HepG2 (cell line): ENCODE results near the gene KCNK17. TPM values are rescaled to one million over a fixed set of nuclear protein-coding genes. Genes with fewer than 3 reads are reported as not detected.
A peak's percentile ranks its signal among the peaks of the same experiment; 100 is the strongest.

Experiments
- ATAC-seq: fragments of 200-7000 bp; cut with Tn5 transposase; 3 replicates; pipeline ENCODE4 v1.9.1; 2020; ENCODE audit warnings: mild to moderate bottlenecking, moderate library complexity
- BruUV-seq: library from RNA; stranded (reverse); fragments of 400-500 nt; replicated peaks from 2 replicates; lab custom pipeline; 2021; lab: Mats Ljungman, UMichigan
- CTCF ChIA-PET: fragments of 300-600 bp; formaldehyde crosslinking; extraction: SDS; loops from one replicate; lab custom pipeline; 2021; ENCODE audit warnings: low total read pairs, inconsistent platforms, low intra/inter-chr PET ratio; lab: Yijun Ruan, JAX
- POLR2A ChIA-PET: fragments of 350-600 bp; sonication (Branson Sonifier 250); formaldehyde crosslinking; loops from one replicate; lab custom pipeline; 2020; ENCODE audit warnings: antibody characterized with exemption, inconsistent platforms; lab: Yijun Ruan, JAX
- DNase-seq: peaks from one replicate; pipeline ENCODE4 v3.0.0-alpha.2; 2015; ENCODE audit warnings: low spot score
- FAIRE-seq: peaks from 3 replicates; lab custom pipeline; 2011; peaks lifted over from hg19 to GRCh38; lab: Jason Lieb, UNC
- H2AFZ ChIP-seq: one replicate; pipeline ENCODE4 v1.6.1; 2011; ENCODE audit warnings: low read length, inconsistent platforms
- H3K27ac ChIP-seq: fragments of 300-600 bp; 3 replicates; pipeline ENCODE4 v1.8.0; 2011; ENCODE audit warnings: mixed run types, mild to moderate bottlenecking, mixed read lengths, low read length, inconsistent platforms; ENCODE audit not compliant: insufficient read depth; ENCODE audit errors: extremely low read length
- H3K27me3 ChIP-seq, 2 experiments: fragments of 200-600 bp in 1 of 2; 2 replicates in 1 of 2; 3 replicates in 1 of 2; pipeline versions ENCODE4 v1.6.0 to v1.8.0; 2011; ENCODE audit warnings: low read length in 2 of 2, mild to moderate bottlenecking in 2 of 2, moderate library complexity in 2 of 2, inconsistent platforms in 1 of 2; ENCODE audit not compliant: insufficient read depth in 2 of 2, control insufficient read depth in 1 of 2
- H3K36me3 ChIP-seq, 2 experiments: fragments of 200-600 bp in 1 of 2; replicated peaks in 1 of 2; 2 replicates in 1 of 2; 3 replicates in 1 of 2; pipeline versions ENCODE4 v1.5.1 to v1.8.0; 2011; ENCODE audit warnings: low read length in 2 of 2, inconsistent platforms in 1 of 2; ENCODE audit not compliant: insufficient read depth in 2 of 2, control insufficient read depth in 1 of 2
- H3K4me1 ChIP-seq: 2 replicates; pipeline ENCODE4 v1.5.1; 2012; ENCODE audit warnings: low read length, inconsistent platforms; ENCODE audit not compliant: insufficient read depth
- H3K4me2 ChIP-seq: 2 replicates; pipeline ENCODE4 v1.6.0; 2011; ENCODE audit warnings: low read depth, low read length, inconsistent platforms
- H3K4me3 ChIP-seq, 3 experiments: fragments of 200-600 bp in 1 of 3; sonication (generic), shearing (Covaris generic) in 1 of 3; replicated peaks in 1 of 3; 2 replicates each; pipeline ENCODE4 v1.5.1; 2011 to 2016; ENCODE audit warnings: low read length in 3 of 3, inconsistent platforms in 2 of 3, low read depth in 2 of 3, mild to moderate bottlenecking in 2 of 3, control low read depth in 1 of 3, mixed read lengths in 1 of 3; ENCODE audit not compliant: insufficient read depth in 1 of 3
- H3K79me2 ChIP-seq: one replicate; pipeline ENCODE4 v1.6.1; 2011; ENCODE audit warnings: low read length, inconsistent platforms; ENCODE audit not compliant: insufficient read depth
- H3K9ac ChIP-seq: 2 replicates; pipeline ENCODE4 v1.6.0; 2011; ENCODE audit warnings: mild to moderate bottlenecking, low read depth, low read length, inconsistent platforms; ENCODE audit not compliant: insufficient read depth
- H3K9me3 ChIP-seq: 2 replicates; pipeline ENCODE4 v1.5.1; 2012; ENCODE audit warnings: mild to moderate bottlenecking, low read length
- H4K20me1 ChIP-seq: 2 replicates; pipeline ENCODE4 v1.6.0; 2011; ENCODE audit warnings: inconsistent platforms, mild to moderate bottlenecking, low read length, moderate library complexity; ENCODE audit not compliant: insufficient read depth
- CTCF ChIP-seq: sonication (generic); formaldehyde crosslinking; IDR thresholded peaks from 2 replicates; pipeline ENCODE4 v1.5.0; 2020; ENCODE audit warnings: mild to moderate bottlenecking, missing genetic modification reagents, moderate library complexity
- KDM2A ChIP-seq: sonication (generic); formaldehyde crosslinking; IDR thresholded peaks from 2 replicates; pipeline ENCODE4 v1.4.0; 2020; ENCODE audit warnings: low read depth, missing genetic modification reagents, borderline replicate concordance
- RAD21 ChIP-seq: fragments of 450-650 bp; formaldehyde crosslinking; IDR thresholded peaks from 2 replicates; pipeline ENCODE4 v1.5.0; 2020; ENCODE audit warnings: mild to moderate bottlenecking
- RBM22 ChIP-seq: fragments of 200-400 bp; formaldehyde crosslinking; optimal IDR thresholded peaks from 2 replicates; pipeline ENCODE3; 2017; ENCODE audit warnings: mild to moderate bottlenecking, low read length, moderate library complexity
- SALL1 ChIP-seq: sonication (generic); formaldehyde crosslinking; IDR thresholded peaks from 2 replicates; pipeline ENCODE4 v1.8.0; 2022; ENCODE audit warnings: mild to moderate bottlenecking, missing genetic modification reagents
- SMC3 ChIP-seq: IDR thresholded peaks from 2 replicates; pipeline ENCODE4 v1.6.1; 2011; ENCODE audit warnings: low read length, improper control_type of control experiment
- SRY ChIP-seq: sonication (generic); formaldehyde crosslinking; IDR thresholded peaks from 2 replicates; pipeline ENCODE4 v1.8.0; 2022; ENCODE audit warnings: mild to moderate bottlenecking, missing genetic modification reagents
- STAG1 ChIP-seq: sonication (generic); formaldehyde crosslinking; IDR thresholded peaks from 2 replicates; pipeline ENCODE4 v1.4.0; 2020; ENCODE audit warnings: missing genetic modification reagents
- STAT5B ChIP-seq: sonication (generic); formaldehyde crosslinking; IDR thresholded peaks from 2 replicates; pipeline ENCODE4 v1.4.0; 2020; ENCODE audit warnings: missing genetic modification reagents
- XRCC5 ChIP-seq: fragments of 200-400 bp; formaldehyde crosslinking; optimal IDR thresholded peaks from 2 replicates; pipeline ENCODE3; 2017; ENCODE audit warnings: mild to moderate bottlenecking, low read length
- ZFP36 ChIP-seq: fragments of 150-350 bp; IDR thresholded peaks from 2 replicates; pipeline ENCODE4 v1.6.1; 2018; ENCODE audit warnings: borderline replicate concordance, low read length, low read depth; ENCODE audit not compliant: partially characterized antibody
- ZFP82 ChIP-seq: sonication (generic); formaldehyde crosslinking; IDR thresholded peaks from 2 replicates; pipeline ENCODE4 v1.5.1; 2020; ENCODE audit warnings: mild to moderate bottlenecking, missing genetic modification reagents, borderline replicate concordance
- ZNF264 ChIP-seq: sonication (generic); formaldehyde crosslinking; IDR thresholded peaks from 2 replicates; pipeline ENCODE4 v1.4.0; 2020; ENCODE audit warnings: missing genetic modification reagents
- ZNF274 ChIP-seq: sonication (generic); formaldehyde crosslinking; IDR thresholded peaks from 2 replicates; pipeline ENCODE4 v1.5.1; 2020; ENCODE audit warnings: mild to moderate bottlenecking, missing genetic modification reagents
- ZNF280B ChIP-seq: sonication (generic); formaldehyde crosslinking; IDR thresholded peaks from 2 replicates; pipeline ENCODE4 v1.5.0; 2020; ENCODE audit warnings: missing genetic modification reagents, mild to moderate bottlenecking, borderline replicate concordance
- ZNF331 ChIP-seq: sonication (generic); formaldehyde crosslinking; IDR thresholded peaks from 2 replicates; pipeline ENCODE4 v1.4.0; 2020; ENCODE audit warnings: missing genetic modification reagents
- ZNF605 ChIP-seq: sonication (generic); formaldehyde crosslinking; IDR thresholded peaks from 2 replicates; pipeline ENCODE4 v1.8.0; 2022; ENCODE audit warnings: mild to moderate bottlenecking, missing genetic modification reagents
- ZNF7 ChIP-seq: IDR thresholded peaks from 2 replicates; pipeline ENCODE4 v1.6.1; 2016; ENCODE audit warnings: missing biosample characterization, missing genetic modification reagents
- WGBS: methylation state at CpG from one replicate; pipeline ENCODE4 v1.1.6; 2017; ENCODE audit warnings: low lambda C conversion rate; 5-methylcytosine and 5-hydroxymethylcytosine counted together
- in situ Hi-C: cut with HindIII; loops from 2 replicates; pipeline ENCODE4 v1.10.0; 2017; ENCODE audit warnings: low pct_unique_long_range_greater_than_20kb; ENCODE audit not compliant: extremely low pct_ligation_motif_present
- intact Hi-C: fragments of 100-400 bp; cut with micrococcal nuclease; formaldehyde crosslinking; loops from one replicate; pipeline ENCODE4 v1.10.0; 2022; ENCODE audit not compliant: unreplicated experiment
- polyA plus RNA-seq, 8 experiments: library from polyadenylated mRNA; depleted of rRNA in 3 of 8; stranded (reverse) in 7 of 8; unstranded in 1 of 8; fragments of >200 nt; fragmentation: Illumina TruSeq in 4 of 8; extraction: Trizol in 4 of 8; gene quantifications; 2 replicates each; pipeline versions ENCODE4 v1.2.1 to v1.2.3, GENCODE V29; 2011 to 2016; ENCODE audit warnings: low read depth in 4 of 8, missing spikeins in 1 of 8, mixed read lengths in 1 of 8; ENCODE audit not compliant: insufficient read depth in 1 of 8
- total RNA-seq, 5 experiments: library from RNA; depleted of rRNA; stranded (reverse); fragments of >200 nt; fragmentation: Illumina TruSeq; extraction: Trizol; gene quantifications; 2 replicates each; pipeline ENCODE4 v1.2.3, GENCODE V29; 2016; ENCODE audit warnings: low read depth in 1 of 5

Gene KCNK17
- total and polyA plus RNA-seq, 2 of the 13 experiments (the other 11 are each of a cell fraction or from before 2014, with no cell fraction given), result not detected

- Histone ChIP-seq H3K4me3 (no peak overlapping the region), H3K4me2 (no peak overlapping the region), H3K4me1 (no peaks in the 10 kb centered on the region), H3K27me3 (peaks cover 6 to 37% of the 10 kb centered on the region in 2 experiments; a peak in 4 of 5 replicates), H3K27ac (no peak overlapping the region), H3K79me2 (no peaks in the 10 kb centered on the region), H3K9ac (no peak overlapping the region), H2AFZ (no peak overlapping the region), H4K20me1 (peaks cover 5% of the 10 kb centered on the region; the same call in 1 of the 2 replicates), H3K9me3 (no peaks in the 10 kb centered on the region), H3K36me3 (no peaks in the 10 kb centered on the region)
- CTCF ChIA-PET, result interaction anchor here (1.1 to 3.5 kb wide), 5 partner anchors 140 to 438 kb away, joined by 4 to 28 read pairs (median 8); no protein-coding TSS in a partner anchor
- ATAC-seq, result peak; percentile 88
- no TSS peak for BruUV-seq
- TF ChIP-seq SALL1 (CRISPR knock-in tag) (peak; percentile 34; the same call in 1 of the 2 replicates), SMC3 (peak; percentile 88), ZNF331 (CRISPR knock-in tag) (0 out of 2 replicates have a peak, but pooled peaks have one; percentile 31), XRCC5 (peak; percentile 77), KDM2A (CRISPR knock-in tag) (peak; percentile 38; the same call in 1 of the 2 replicates), SRY (CRISPR knock-in tag) (0 out of 2 replicates have a peak, but pooled peaks have one; percentile 35), ZFP36 (peak; percentile 39), RAD21 (CRISPR knock-in tag) (peak; percentile 91), RBM22 (no peak), ZNF280B (CRISPR knock-in tag) (peak; percentile 31; the same call in 1 of the 2 replicates), ZNF605 (CRISPR knock-in tag) (0 out of 2 replicates have a peak, but pooled peaks have one; percentile 24), ZFP82 (CRISPR knock-in tag) (no peak), ZNF264 (CRISPR knock-in tag) (no peak), ZNF7 (CRISPR knock-in tag) (no peak), STAT5B (CRISPR knock-in tag) (0 out of 2 replicates have a peak, but pooled peaks have one; percentile 65), ZNF274 (CRISPR knock-in tag) (0 out of 2 replicates have a peak, but pooled peaks have one; percentile 32), CTCF (CRISPR knock-in tag) (peak; percentile 95), STAG1 (CRISPR knock-in tag) (peak; percentile 96)
- in situ Hi-C loops, result loop anchor here (5.0 to 10.0 kb wide), 2 partner anchors 305 to 438 kb away; no protein-coding TSS in a partner anchor
- peak; percentile 83 for FAIRE-seq
- peak; percentile 58 for DNase-seq
- intact Hi-C loops, result loop anchor here (1.0 kb wide), 2 partner anchors 144 to 337 kb away; no protein-coding TSS in a partner anchor
- under 1% methylated on average over 6 of the region's 7 CpGs for WGBS
- POLR2A ChIA-PET, result no interaction called here
Measured at GRCh38 chr6:39309942-39310531, 4.2 kb downstream of the KCNK17 start.
